Epithelial cell of proximal tubule (primary cell): ENCODE measurements around the gene RIPOR3. TPM values are rescaled to one million over a fixed set of nuclear protein-coding genes. Genes with fewer than 3 reads are reported as not detected.
A peak's percentile ranks its signal among the peaks of the same experiment; 100 is the strongest.

ENCODE experiments used
- DNase-seq: peaks from one replicate; pipeline ENCODE4 v3.0.0-alpha.2; 2011; ENCODE audit warnings: low read depth
- H3K4me3 ChIP-seq: 2 replicates; pipeline ENCODE4 v1.5.1; 2011; ENCODE audit warnings: low read depth, mild to moderate bottlenecking, low read length
- total RNA-seq: library from RNA; depleted of rRNA; stranded (reverse); fragments of >200 nt; gene quantifications from 2 replicates; pipeline ENCODE4 v1.2.3, GENCODE V29; 2015
- TF ChIP-seq, protein P1 (sequence below): conservative IDR thresholded peaks from 2 replicates; pipeline ENCODE4 v1.5.1; 2012; ENCODE audit warnings: low read depth, mild to moderate bottlenecking, low read length

The RIPOR3 gene
- total RNA-seq, 1 donor from 2014 or later, result 1.8 TPM

GRCh38 chr20:50723672-50724071 is 32.3 kb upstream of the RIPOR3 start:
- H3K4me3 ChIP-seq, result no peak overlapping the region
- TF ChIP-seq, protein P1, sequence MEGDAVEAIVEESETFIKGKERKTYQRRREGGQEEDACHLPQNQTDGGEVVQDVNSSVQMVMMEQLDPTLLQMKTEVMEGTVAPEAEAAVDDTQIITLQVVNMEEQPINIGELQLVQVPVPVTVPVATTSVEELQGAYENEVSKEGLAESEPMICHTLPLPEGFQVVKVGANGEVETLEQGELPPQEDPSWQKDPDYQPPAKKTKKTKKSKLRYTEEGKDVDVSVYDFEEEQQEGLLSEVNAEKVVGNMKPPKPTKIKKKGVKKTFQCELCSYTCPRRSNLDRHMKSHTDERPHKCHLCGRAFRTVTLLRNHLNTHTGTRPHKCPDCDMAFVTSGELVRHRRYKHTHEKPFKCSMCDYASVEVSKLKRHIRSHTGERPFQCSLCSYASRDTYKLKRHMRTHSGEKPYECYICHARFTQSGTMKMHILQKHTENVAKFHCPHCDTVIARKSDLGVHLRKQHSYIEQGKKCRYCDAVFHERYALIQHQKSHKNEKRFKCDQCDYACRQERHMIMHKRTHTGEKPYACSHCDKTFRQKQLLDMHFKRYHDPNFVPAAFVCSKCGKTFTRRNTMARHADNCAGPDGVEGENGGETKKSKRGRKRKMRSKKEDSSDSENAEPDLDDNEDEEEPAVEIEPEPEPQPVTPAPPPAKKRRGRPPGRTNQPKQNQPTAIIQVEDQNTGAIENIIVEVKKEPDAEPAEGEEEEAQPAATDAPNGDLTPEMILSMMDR, result no peak
- DNase-seq, result no peak

GRCh38 chr20:50722424-50723155 is 31.2 kb upstream of the RIPOR3 start:
- TF ChIP-seq, protein P1, result no peak
- H3K4me3 ChIP-seq, result no peak overlapping the region
- DNase-seq, result no peak

DNA sequence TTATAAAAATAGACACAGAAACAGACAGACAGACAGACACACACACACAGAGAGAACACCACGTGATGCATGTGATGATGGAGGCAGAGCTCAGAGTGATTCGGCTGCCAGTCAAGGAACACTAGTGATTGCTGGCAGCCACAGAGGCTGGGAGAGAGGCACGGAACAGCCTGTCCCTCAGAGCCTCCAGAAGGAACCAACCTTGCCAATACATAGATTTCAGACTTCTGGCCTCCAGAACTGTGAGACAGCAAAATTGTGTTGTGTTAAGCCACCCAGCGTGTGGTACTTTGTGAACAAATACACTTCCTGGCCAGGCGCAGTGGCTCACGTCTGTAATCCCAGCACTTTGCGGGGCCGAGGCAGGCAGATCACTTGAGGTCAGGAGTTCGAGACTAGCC is 30.5 kb upstream of the RIPOR3 start:
- TF ChIP-seq, protein P1, result no peak
- no peak for DNase-seq
- H3K4me3 ChIP-seq, result no peak overlapping the region

- no peak for DNase-seq
- no peak overlapping the region for H3K4me3 ChIP-seq
- TF ChIP-seq, protein P1, result peak; percentile 14
These were observed 29.2 kb upstream of the RIPOR3 start for GRCh38 chr20:50720582-50720981.

DNA sequence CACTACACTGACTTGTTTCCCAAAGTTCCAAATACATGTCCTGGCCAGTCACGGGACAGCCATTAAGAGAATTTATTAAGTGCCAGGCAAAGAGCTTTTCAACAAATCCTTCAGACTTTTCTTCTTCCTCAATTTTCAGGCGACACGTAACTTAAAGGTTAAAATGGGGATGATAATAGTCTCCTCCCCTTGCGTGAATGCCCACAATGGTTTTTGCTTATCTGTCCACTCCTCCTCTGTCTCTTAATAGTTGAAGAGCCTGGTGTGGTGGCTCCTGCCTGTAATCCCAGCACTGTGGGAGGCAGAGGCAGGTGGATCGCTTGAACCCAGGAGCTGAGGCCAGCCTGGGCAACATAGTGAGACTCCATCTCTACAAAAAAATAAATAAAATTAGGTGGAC is 28.7 kb upstream of the RIPOR3 start:
- no peak for DNase-seq
- TF ChIP-seq, protein P1, result no peak
- H3K4me3 ChIP-seq, result no peak overlapping the region

- H3K4me3 ChIP-seq, result no peak overlapping the region
- TF ChIP-seq, protein P1, result no peak
- no peak for DNase-seq
These were observed 28.0 kb upstream of the RIPOR3 start for GRCh38 chr20:50719328-50719727.
